Activated T-helper 1 cell treated with Interleukin-2 at 50 U/mL for 16 hours (primary cell): Measurements from ENCODE around the gene NEAT1.
"Not testable (repeated sequence)": the region's sequence is repeated elsewhere in the genome, so short reads cannot be mapped to it uniquely, and the experiment has no call there.

Source experiments
- DNase-seq: peaks from one replicate; pipeline ENCODE4 v3.0.0-alpha.2; 2020; ENCODE audit warnings: low read depth

NEAT1 gene

DNA sequence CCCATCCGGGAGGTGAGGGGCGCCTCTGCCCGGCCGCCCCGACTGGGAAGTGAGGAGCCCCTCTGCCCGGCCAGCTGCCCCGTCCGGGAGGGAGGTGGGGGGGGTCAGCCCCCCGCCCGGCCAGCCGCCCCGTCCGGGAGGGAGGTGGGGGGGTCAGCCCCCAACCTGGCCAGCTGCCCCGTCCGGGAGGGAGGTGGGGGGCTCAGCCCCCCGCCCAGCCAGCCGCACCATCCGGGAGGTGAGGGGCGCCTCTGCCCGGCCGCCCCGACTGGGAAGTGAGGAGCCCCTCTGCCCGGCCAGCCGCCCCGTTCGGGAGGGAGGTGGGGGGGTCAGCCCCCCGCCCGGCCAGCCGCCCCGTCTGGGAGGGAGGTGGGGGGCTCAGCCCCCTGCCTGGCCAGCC is 28.7 kb downstream of the NEAT1 start:
- not testable (repeated sequence) for DNase-seq

- DNase-seq, result not testable (repeated sequence)
These were observed 29.7 kb downstream of the NEAT1 start for GRCh38 chr11:65452259-65452658.

DNA sequence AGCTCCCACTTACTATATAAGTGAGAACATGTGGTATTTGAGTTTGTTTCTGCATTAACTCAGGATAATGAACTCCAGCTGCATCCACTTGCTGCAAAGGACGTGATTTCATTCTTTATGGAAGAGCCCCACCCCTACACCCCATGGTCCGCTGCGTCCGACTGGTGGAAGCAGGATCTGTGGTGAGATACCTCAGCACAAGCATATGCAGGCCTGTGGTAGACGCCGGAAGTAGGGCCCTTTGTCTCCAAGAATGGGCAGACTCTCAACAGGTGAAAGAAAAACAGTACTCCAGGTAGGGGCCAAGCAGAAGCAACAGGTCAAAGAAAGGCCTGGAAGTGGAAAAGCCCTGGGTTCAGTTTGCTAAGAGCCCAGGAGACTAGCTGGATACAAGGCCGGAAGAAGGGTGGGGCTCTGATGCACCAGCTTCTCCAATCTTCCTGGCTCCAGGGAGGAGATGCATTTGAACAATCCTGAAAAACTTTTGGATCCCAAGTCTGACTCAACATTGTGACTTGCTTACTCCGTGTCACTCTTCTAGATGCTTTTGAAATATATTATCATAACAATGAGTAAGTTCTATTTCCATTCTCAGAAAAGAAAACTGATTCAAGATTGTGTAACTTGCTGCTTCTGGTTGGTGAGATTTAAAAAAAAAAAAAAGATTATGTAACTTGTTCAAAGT is 30.4 kb downstream of the NEAT1 start:
- no peak for DNase-seq

DNA sequence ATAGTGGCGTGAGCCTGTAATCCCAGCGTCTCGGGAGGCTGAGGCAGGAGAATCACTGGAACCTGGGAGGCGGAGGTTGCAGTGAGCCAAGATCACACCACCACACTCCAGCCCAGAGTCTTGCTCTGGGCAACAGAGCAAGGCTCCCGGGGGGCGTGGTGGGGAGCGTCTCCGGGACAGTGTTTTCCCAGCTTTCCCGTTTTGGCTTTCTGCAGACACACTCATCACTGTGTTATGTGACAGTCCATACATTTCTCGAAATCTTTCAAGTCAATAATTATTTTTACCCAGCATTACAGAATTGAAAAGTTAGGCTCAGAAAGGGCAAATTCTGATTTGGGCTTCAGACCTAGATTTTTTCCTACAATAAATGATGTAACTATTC is 31.7 kb downstream of the NEAT1 start:
- no peak for DNase-seq

DNA sequence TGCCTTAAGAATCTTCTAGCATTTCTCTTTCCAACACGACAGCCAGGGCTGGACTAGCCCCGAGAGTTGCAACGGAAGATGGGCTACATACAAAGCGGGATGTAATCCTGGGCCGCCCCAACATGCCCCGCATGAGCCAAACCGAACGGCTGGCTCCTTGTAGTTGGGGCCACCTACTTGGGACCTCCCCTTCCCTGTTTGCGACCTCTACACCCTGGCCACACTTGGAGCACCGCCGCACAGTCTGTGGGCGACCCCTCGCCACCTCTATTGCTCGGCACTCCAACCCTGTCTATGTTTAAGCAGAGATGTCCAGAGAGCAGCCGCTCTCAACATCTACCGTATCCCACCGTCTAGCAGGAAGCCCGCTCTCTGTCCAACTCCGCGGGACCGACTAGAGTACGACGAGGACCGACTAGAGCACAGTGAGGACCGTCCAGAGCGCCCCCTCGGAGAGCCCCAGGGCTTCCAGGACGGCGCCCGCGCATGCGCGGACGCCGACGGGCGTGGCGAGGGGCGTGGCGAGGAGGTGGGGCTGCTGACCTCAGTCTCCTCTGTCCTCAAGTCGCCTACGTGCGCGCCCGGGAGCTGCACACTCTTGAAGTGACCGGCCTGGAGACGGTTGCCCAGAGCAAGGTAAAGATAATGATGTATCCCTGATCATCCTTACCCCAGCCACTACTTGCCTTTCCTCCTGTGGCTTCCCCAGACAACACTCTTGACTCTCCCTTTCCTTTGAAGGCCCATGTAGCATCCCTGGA is 32.3 kb downstream of the NEAT1 start:
- DNase-seq, result peak; percentile 70

GRCh38 chr11:65456418-65456817 is 33.8 kb downstream of the NEAT1 start:
- no peak for DNase-seq

DNA sequence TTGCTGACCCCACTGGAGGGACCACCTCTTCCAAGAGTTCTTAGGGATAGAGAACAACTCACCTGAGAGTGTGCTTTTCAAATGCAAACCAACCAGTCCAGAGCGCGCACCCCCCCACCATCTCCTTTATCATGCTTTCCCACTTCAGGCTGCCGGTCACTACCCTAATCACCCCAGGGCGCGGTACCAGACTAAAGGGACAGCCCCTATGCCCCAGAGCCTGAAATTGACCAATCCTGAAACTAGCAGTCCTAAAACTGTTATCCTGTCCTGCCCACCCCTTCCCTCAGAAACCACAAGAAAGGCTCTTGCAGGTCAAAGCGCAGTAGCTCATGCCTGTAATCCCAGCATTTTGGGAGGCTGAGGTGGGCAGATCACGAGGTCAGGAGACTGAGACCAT is 37.0 kb downstream of the NEAT1 start:
- DNase-seq, result no peak

- DNase-seq, result not testable (repeated sequence)
These were observed 42.9 kb downstream of the NEAT1 start for GRCh38 chr11:65465471-65465870.

GRCh38 chr11:65467306-65467705 is 44.7 kb downstream of the NEAT1 start:
- not testable (repeated sequence) for DNase-seq

DNA sequence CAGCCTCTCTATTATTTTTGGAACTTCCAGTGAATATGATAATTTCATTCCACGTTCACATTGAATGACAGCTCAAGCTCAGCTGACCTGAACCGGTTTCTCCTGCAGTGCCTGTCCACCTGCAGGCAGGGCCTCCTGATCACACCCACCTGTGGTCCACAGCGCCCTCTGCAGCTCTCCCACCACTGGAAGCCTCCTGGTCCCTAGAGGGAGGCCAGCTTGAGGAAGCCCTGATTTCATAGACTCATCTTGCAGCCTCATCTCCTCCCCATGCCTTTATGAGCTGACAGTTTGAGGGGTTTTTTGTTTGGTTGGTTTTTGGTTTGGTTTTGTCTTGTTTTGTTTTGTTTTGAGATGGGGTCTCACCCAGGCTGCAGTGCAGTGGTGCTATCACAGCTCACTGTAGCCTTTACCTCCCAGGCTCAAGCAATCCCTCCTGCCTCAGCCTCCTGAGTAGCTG is 46.3 kb downstream of the NEAT1 start:
- DNase-seq, result peak; percentile 30

- DNase-seq, result no peak
These were observed 47.9 kb downstream of the NEAT1 start for GRCh38 chr11:65470433-65471049.

DNA sequence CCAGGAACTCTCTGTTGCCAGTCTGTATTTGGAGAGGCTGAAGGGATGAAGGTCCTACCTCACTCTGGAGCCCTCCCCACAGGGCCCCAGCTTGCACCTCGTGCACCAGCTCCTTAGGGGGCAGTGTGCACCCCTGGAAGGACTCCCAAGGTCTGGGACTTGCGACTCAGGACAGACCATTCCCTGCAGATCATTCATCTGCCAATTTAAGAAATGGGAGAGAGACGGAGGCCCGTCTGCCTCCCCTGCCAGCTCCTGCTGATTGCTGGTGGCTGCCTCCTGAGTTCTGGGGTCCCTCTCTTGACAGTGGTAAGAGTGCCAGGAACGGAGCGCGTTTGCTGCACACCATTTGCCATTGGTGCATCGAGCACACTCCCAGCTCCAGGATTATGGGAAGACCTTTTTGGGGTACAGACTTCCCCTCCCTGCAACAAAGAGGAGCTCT is 48.9 kb downstream of the NEAT1 start:
- no peak for DNase-seq

GRCh38 chr11:65472588-65473277 is 50.1 kb downstream of the NEAT1 start:
- DNase-seq, result not testable (repeated sequence)

DNA sequence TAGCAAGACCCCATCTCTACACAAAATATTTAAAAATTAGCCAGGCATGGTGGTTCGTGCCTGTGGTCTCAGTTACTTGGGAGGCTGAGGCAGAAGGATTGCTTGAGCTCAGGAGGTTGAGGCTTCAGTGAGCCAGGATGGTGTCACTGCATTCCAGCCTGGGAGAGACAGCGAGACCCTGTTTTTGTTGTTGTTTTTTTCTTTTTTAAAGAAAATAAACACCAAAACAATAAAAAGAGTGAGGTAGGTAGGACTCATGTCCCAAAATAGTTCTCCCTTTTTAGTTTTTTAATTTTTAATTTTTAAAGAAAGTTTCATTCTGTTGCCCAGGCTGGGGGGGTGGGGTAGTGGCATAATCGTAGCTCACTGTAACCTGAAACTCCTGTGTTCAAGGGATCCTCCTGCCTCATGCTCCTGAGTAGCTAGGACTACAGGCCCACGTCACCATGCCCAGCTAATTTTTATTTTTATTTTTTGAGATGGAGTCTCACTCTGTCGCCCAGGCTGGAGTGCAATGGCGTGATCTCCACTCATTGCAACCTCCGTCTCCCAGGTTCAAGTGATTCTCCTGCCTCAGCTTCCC is 50.8 kb downstream of the NEAT1 start:
- DNase-seq, result no peak

GRCh38 chr11:65474864-65475263 is 52.3 kb downstream of the NEAT1 start:
- DNase-seq, result no peak

GRCh38 chr11:65476632-65477148 is 54.1 kb downstream of the NEAT1 start:
- DNase-seq, result no peak

DNA sequence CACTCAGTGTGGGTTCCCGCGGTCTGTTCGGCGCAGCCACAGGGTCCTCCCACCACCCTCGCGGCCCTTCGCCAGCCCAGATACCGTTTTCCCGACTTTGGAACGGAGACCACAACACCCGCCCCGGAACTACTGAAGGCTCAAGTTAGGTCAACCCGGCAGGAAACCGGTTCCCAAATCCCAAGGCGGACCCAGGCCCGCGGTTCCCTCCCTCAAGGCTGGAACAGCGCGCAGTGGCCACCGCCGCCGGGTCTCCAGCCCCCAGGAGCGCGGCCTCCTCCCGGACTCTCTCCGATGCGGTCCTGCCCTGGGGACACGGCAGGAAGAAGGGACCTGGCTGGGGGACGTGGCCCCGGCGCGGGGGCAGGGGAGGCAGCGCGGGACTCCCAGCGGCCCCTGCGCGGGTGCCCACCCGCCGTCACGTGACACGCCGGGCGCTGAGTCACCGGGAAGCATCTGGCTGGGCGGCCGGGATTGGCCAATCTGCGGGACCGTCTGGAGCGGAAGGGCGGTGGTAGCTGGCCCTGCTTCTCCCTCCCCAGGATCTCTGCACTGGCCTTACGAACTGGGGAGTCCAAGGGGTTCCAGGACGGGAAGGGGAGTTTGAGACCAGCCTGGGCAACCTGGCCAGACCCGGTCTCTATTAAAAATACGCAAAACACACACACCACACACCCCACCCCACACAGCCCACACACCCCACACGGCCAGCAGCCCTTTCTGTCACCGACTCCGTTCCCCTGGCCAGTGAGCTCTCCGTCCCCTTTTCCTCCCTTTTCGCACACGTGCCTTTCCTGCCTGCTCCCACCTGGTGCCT is 54.8 kb downstream of the NEAT1 start:
- DNase-seq, result peak; percentile 88

DNA sequence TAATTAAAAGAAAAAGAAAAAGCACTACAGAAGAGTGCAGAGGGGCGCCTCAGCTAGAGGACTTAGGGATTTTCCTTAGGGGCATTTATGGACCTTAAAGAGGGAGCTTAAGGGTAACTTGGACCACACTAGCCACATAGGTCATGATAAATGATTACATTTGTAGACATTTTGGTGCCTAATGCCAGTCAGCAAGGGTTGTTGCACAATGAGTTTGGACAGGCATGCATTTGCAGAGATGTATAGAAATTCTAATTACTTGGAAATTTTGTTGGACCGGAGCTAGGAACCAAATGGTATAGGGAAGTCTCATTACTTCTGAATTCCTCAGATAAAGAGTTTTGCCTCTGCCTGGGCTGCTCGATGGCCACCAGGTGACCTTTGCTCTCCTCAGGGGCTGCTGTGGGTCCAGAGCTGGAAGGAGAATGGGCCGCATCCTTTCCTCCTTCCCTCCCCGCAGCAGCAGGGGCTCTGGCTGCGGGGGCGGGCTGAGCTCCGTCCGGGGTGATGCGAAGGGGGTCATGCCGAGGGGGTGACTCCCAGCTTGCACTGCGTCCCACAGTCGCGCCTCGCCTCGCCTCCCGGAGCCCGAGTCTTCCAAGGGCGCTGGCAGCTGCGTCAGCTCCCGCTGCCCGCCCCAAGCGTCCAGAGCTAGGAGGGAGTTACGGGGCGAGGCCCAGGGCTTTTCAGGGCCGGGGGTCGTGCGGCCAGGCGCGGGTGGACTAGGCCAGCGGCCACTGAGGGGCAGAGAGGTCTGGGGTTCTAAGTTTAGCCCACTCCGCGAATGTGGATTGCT is 56.0 kb downstream of the NEAT1 start:
- no peak for DNase-seq

- DNase-seq, result no peak
These were observed 56.9 kb downstream of the NEAT1 start for GRCh38 chr11:65479184-65480145.
